ENCODE data around the gene GEMIN4. TPM values are rescaled to one million over a fixed set of nuclear protein-coding genes. Genes with fewer than 3 reads are reported as not detected.

Gene GEMIN4
- total RNA-seq, 4 donors from 2014 or later, result 13.9 to 21.6 (median 17.9) TPM

DNA sequence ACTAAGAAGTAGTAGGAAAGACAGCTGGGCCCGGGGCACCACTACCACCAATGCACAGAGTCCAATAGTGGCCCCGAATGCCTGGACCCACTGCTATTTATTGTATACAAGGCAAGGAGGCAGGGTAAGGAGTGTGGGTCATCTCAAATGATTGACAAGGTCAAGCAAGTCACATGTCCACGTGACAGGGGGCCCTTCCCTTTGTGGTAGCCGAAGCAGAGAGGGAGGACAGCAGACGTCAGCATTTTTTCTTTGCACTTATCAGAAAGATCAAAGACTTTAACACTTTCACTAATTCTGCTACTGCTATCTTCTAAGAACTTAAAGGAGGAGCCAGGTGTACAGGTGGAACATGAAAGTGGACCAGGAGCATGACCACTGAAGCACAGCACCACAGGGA, 43.9 kb downstream of the GEMIN4 start:
- TF ChIP-seq, protein P1, sequence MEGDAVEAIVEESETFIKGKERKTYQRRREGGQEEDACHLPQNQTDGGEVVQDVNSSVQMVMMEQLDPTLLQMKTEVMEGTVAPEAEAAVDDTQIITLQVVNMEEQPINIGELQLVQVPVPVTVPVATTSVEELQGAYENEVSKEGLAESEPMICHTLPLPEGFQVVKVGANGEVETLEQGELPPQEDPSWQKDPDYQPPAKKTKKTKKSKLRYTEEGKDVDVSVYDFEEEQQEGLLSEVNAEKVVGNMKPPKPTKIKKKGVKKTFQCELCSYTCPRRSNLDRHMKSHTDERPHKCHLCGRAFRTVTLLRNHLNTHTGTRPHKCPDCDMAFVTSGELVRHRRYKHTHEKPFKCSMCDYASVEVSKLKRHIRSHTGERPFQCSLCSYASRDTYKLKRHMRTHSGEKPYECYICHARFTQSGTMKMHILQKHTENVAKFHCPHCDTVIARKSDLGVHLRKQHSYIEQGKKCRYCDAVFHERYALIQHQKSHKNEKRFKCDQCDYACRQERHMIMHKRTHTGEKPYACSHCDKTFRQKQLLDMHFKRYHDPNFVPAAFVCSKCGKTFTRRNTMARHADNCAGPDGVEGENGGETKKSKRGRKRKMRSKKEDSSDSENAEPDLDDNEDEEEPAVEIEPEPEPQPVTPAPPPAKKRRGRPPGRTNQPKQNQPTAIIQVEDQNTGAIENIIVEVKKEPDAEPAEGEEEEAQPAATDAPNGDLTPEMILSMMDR (IDR thresholded peaks at IDR 0.05), result no peak
- TF ChIP-seq POLR2AphosphoS5 (IDR thresholded peaks at IDR 0.05), result no peak
- TF ChIP-seq POLR2A (IDR thresholded peaks at IDR 0.05), result no peak
- no peak for TF ChIP-seq EP300 (IDR thresholded peaks at IDR 0.05)
- no peaks in the 10 kb centered on the region for H3K27me3 ChIP-seq
- no peak overlapping the region for H3K27ac ChIP-seq
- peaks cover 0 to 10% (median 0%) of the 10 kb centered on the region in 3 donors for H3K4me1 ChIP-seq
- peaks cover 0 to 50% of the 10 kb centered on the region in 2 donors for H3K36me3 ChIP-seq
- 60 to 82% methylated on average over 2 to 5 of the region's 5 CpGs for WGBS, 2 donors (ENCODE audit: low coverage in 1 of 2)
- ATAC-seq, result no peak
- no peak overlapping the region for H3K4me3 ChIP-seq
- no peaks in the 10 kb centered on the region for H3K9me3 ChIP-seq

DNA sequence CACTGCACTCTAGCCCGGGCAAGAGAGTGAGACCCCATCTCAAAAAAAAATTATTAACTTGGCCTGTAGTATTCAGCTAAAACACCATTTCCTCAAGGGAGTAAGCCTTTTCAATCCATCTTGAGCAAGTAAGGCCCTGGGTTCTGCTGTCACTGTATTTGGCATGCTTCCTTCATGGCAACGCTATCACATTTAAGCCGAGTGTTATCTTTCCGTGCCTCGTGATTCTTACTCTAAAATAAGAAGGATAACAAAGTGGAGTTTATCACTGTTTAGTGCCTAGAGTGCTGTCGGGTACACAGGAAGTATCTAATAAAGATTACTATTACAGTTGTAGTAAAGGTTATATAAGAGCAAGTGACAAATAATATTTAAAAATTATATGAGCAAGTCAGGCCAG, 46.2 kb downstream of the GEMIN4 start:
- H3K4me1 ChIP-seq, result no peaks in the 10 kb centered on the region
- ATAC-seq, result no peak
- no peaks in the 10 kb centered on the region for H3K9me3 ChIP-seq
- no peak overlapping the region for H3K27ac ChIP-seq
- TF ChIP-seq EP300 (IDR thresholded peaks at IDR 0.05), result no peak
- no peak for TF ChIP-seq POLR2AphosphoS5 (IDR thresholded peaks at IDR 0.05)
- TF ChIP-seq, protein P1 (IDR thresholded peaks at IDR 0.05), result no peak
- TF ChIP-seq POLR2A (IDR thresholded peaks at IDR 0.05), result no peak
- 36 to 100% methylated on average over 2 to 6 of the region's 6 CpGs for WGBS, 2 donors (ENCODE audit: low coverage in 1 of 2)
- H3K36me3 ChIP-seq, result peaks cover 0 to 60% of the 10 kb centered on the region in 2 donors
- H3K4me3 ChIP-seq, result no peak overlapping the region
- H3K27me3 ChIP-seq, result no peaks in the 10 kb centered on the region

DNA sequence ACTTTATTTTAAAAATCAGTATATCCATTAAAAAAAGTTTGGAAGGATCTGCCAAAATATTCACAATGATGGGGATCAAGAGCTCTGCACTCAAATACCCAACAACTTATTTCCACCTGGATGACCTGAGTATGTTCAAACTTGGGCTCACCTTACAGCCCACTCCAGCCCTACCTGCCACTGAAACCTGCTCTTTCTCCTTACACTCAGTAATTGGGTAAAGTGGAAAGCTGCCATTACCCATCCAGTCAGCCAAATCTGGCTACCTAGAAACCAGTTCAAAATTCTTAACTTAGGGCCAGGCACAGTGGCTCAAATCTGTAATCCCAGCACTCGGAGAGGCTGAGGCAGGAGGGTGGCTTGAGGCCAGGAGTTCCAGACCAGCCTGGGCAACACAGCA, 47.1 kb downstream of the GEMIN4 start:
- no peak for ATAC-seq
- no peak overlapping the region for H3K27ac ChIP-seq
- peaks cover 0 to 7% (median 0%) of the 10 kb centered on the region in 3 donors for H3K4me1 ChIP-seq
- TF ChIP-seq, protein P1 (IDR thresholded peaks at IDR 0.05), result no peak
- no peak for TF ChIP-seq POLR2A (IDR thresholded peaks at IDR 0.05)
- TF ChIP-seq POLR2AphosphoS5 (IDR thresholded peaks at IDR 0.05), result no peak
- no peak for TF ChIP-seq EP300 (IDR thresholded peaks at IDR 0.05)
- H3K9me3 ChIP-seq, result no peaks in the 10 kb centered on the region
- H3K36me3 ChIP-seq, result peaks cover 0 to 52% of the 10 kb centered on the region in 2 donors
- H3K27me3 ChIP-seq, result no peaks in the 10 kb centered on the region
- 80% methylated on average over 1 of the region's 1 CpG; no CpG with 5 or more reads in 1 of the 2 donors for WGBS, 2 donors (ENCODE audit: low coverage in 1 of 2)
- H3K4me3 ChIP-seq, result no peak overlapping the region

DNA sequence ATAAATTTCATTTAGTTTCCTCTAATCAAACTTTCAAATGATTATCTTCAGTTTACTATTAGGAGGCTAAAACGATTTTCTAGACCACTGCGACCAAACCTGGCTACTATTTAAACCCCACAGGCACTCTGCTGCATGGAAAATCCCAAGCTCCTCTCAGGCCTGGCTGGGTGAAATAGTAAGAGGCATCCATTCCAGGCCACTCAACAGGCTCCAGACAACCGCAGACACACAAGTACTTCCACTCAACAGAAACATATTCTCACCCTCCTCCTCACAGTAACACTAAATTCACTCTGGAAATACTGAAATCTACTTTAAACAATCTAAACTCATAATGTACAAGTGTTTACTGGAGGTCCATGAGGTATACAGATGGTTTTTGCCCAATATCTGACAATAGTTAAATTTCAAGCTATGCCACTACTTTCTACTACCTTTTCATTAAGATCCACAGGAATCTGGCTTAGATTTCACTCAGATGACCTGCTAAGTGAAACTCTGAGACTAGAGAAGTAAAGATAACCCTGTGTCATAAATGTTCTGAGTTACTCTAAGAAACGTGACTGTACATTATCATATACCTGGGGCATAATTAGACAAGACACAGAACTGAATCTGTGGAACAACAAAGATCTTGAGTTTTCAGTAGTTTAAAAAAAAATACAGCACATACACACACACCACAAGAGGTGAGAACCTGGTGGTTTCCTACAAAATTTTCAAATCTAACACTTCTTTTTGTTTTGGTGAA, 47.8 kb downstream of the GEMIN4 start:
- H3K4me1 ChIP-seq, result peaks cover 0 to 15% (median 0%) of the 10 kb centered on the region in 3 donors
- no peaks in the 10 kb centered on the region for H3K9me3 ChIP-seq
- peaks cover 0 to 45% of the 10 kb centered on the region in 2 donors for H3K36me3 ChIP-seq
- no peak overlapping the region for H3K27ac ChIP-seq
- no peak for TF ChIP-seq EP300 (IDR thresholded peaks at IDR 0.05)
- TF ChIP-seq POLR2A (IDR thresholded peaks at IDR 0.05), result no peak
- no peak for TF ChIP-seq POLR2AphosphoS5 (IDR thresholded peaks at IDR 0.05)
- H3K27me3 ChIP-seq, result no peaks in the 10 kb centered on the region
- no peak for ATAC-seq
- WGBS, 2 donors (ENCODE audit: low coverage in 1 of 2), result 76 to 85% methylated on average over 2 to 3 of the region's 4 CpGs
- H3K4me3 ChIP-seq, result no peak overlapping the region

DNA sequence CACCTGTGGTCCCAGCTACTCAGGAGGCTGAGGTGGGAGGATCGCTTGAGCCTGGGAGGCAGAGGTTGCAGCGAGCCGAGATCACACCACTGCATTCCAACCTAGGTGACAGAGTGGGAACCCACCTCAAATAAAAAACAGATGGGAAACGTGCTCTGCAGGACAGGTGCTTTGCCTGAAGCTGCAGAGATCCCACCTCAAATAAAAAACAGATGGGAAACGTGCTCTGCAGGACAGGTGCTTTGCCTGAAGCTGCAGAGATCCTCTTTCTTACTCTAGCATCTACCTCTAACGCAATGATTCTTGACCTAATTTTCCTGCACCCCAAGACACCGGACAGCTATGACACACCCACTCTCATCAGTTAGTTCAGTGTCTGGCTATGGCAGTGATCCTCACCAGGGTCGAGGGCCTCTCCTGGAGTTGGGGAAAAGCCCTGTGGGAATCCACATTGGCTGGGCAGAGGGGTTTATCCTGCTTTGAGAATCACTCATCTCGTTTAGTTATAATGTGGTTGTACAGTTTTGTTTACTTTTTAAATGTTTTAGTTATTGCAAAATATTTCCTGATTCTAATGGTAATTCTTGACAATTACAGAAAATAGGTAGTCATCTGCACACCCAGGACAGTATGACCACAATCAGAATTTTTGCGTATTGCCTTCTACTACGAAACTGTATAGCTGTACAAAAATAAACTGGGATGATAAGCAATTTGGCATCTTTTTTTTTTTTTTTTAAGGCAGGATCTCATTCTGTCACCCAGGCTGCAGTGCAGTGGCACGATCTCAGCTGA, 48.8 kb downstream of the GEMIN4 start:
- WGBS, 2 donors (ENCODE audit: low coverage in 1 of 2), result 65 to 81% methylated on average over 8 to 9 of the region's 12 CpGs

More for the DNA sequence above, 48.8 kb downstream of the GEMIN4 start:
- no peak for ATAC-seq
- Histone ChIP-seq H3K9me3 (no peaks in the 10 kb centered on the region), H3K4me1 (peaks cover 0 to 15% (median 0%) of the 10 kb centered on the region in 3 donors), H3K27me3 (no peaks in the 10 kb centered on the region), H3K36me3 (peaks cover 0 to 42% of the 10 kb centered on the region in 2 donors), H3K27ac (no peak overlapping the region), H3K4me3 (no peak overlapping the region)
- TF ChIP-seq POLR2AphosphoS5 (IDR thresholded peaks at IDR 0.05), result no peak
- TF ChIP-seq EP300 (IDR thresholded peaks at IDR 0.05), result no peak
- TF ChIP-seq POLR2A (IDR thresholded peaks at IDR 0.05), result no peak
- TF ChIP-seq, protein P1 (IDR thresholded peaks at IDR 0.05), result no peak
